Adrenal gland (tissue), 5 donors: ENCODE measurements around the gene ROR1.

Source experiments
- POLR2A ChIP-seq, 2 donors: fragments of 450-650 bp; IDR thresholded peaks; one replicate each; pipeline ENCODE4 v1.6.1; 2017; ENCODE audit warnings: antibody characterized with exemption in 2 of 2, mild to moderate bottlenecking in 2 of 2, moderate library complexity in 1 of 2
- TF ChIP-seq, protein P1 (sequence below), 6 experiments: fragments of 450-650 bp in 4 of 6; fragments of 200-600 bp in 2 of 6; sonication (generic) in 1 of 6; IDR thresholded peaks; 1 replicate in 5 of 6; 2 replicates in 1 of 6; pipeline versions ENCODE4 v1.5.1 to v1.8.0; 2016 to 2021; ENCODE audit warnings: antibody characterized with exemption in 6 of 6, mild to moderate bottlenecking in 2 of 6, moderate library complexity in 1 of 6
- donor health status: DM: no; HTN: no; CAD: no.

DNA sequence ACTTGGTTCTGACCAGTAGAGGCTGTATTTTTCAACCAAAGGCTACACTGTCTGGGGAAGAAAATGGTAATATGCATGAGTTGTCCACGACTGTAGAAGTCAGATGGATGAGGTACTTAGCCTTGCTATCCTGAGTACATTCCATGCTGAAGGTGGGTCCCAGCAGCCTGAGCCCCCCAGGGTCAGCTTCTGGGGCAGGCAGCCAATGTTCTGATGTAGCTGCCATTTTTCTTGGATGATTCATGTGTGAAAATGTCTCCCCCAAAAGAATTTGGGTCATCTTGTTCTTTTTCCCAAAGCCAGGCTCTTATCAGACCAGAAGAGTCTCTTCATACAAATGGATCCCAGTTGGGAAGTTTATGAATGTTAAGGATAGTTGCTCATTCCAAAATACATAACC is 257.4 kb downstream of the ROR1 start:
- TF ChIP-seq, protein P1, sequence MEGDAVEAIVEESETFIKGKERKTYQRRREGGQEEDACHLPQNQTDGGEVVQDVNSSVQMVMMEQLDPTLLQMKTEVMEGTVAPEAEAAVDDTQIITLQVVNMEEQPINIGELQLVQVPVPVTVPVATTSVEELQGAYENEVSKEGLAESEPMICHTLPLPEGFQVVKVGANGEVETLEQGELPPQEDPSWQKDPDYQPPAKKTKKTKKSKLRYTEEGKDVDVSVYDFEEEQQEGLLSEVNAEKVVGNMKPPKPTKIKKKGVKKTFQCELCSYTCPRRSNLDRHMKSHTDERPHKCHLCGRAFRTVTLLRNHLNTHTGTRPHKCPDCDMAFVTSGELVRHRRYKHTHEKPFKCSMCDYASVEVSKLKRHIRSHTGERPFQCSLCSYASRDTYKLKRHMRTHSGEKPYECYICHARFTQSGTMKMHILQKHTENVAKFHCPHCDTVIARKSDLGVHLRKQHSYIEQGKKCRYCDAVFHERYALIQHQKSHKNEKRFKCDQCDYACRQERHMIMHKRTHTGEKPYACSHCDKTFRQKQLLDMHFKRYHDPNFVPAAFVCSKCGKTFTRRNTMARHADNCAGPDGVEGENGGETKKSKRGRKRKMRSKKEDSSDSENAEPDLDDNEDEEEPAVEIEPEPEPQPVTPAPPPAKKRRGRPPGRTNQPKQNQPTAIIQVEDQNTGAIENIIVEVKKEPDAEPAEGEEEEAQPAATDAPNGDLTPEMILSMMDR (IDR thresholded peaks at IDR 0.05): no peak
- TF ChIP-seq POLR2A (IDR thresholded peaks at IDR 0.05): no peak
